SKM-1 (cell line): ENCODE results near the gene SMIM29.

Experiments used
- DNase-seq: peaks from one replicate; lab custom pipeline; 2025; ENCODE audit not compliant: unreplicated experiment; lab: John Stamatoyannopoulos, UW

SMIM29 gene

GRCh38 chr6:34241351-34242215, 7.2 kb downstream of the SMIM29 start:
- no peak for DNase-seq

GRCh38 chr6:34240329-34241248, 8.2 kb downstream of the SMIM29 start:
- DNase-seq = no peak

GRCh38 chr6:34239893-34240292, 8.9 kb downstream of the SMIM29 start:
- DNase-seq = no peak

GRCh38 chr6:34239500-34239825, 9.3 kb downstream of the SMIM29 start:
- no peak for DNase-seq

GRCh38 chr6:34238585-34239499, 10.0 kb downstream of the SMIM29 start:
- DNase-seq = no peak

- DNase-seq = peak; percentile 38
These were observed 10.9 kb downstream of the SMIM29 start for GRCh38 chr6:34237722-34238584.

- no peak for DNase-seq
These were observed 11.5 kb downstream of the SMIM29 start for GRCh38 chr6:34237316-34237721.

- peak; percentile 79 for DNase-seq
These were observed 12.1 kb downstream of the SMIM29 start, which contains the start of gene HMGA1 for GRCh38 chr6:34236443-34237315. Gene HMGA1, plus strand, starts transcription at chr6:34236873. Its CDS starts 3,908 bp downstream, at chr6:34240781.

- DNase-seq = no peak
These were observed 12.7 kb downstream of the SMIM29 start for GRCh38 chr6:34236131-34236442.

- DNase-seq = no peak
These were observed 13.3 kb downstream of the SMIM29 start for GRCh38 chr6:34235307-34236130.

GRCh38 chr6:34234667-34235306, 14.0 kb downstream of the SMIM29 start:
- DNase-seq = no peak

- no peak for DNase-seq
These were observed 14.9 kb downstream of the SMIM29 start for GRCh38 chr6:34233867-34234266.

GRCh38 chr6:34232901-34233300, 15.9 kb downstream of the SMIM29 start:
- DNase-seq = no peak

GRCh38 chr6:34231566-34232336, 17.1 kb downstream of the SMIM29 start:
- no peak for DNase-seq

GRCh38 chr6:34230653-34231371, 18.0 kb downstream of the SMIM29 start:
- DNase-seq = peak; percentile 18

GRCh38 chr6:34229877-34230276, 18.9 kb downstream of the SMIM29 start:
- no peak for DNase-seq
